Activated CD8-positive, alpha-beta memory T cell treated with anti-CD3 and anti-CD28 coated beads, Interleukin-2, amount 50 U/mL, for 48 hours (primary cell): ENCODE results near the gene FAM118B.
"Not testable (repeated sequence)": the region's sequence is repeated elsewhere in the genome, so short reads cannot be mapped to it uniquely, and the experiment has no call there.

Source experiments
- DNase-seq: peaks from one replicate; pipeline ENCODE4 v3.0.0-alpha.2; 2020

The FAM118B gene

GRCh38 chr11:126277780-126278179 lies 66.2 kb downstream of the FAM118B start:
- no peak for DNase-seq

- no peak for DNase-seq
Measured at GRCh38 chr11:126279191-126279590, 67.6 kb downstream of the FAM118B start.

GRCh38 chr11:126280595-126280994 lies 69.0 kb downstream of the FAM118B start:
- no peak for DNase-seq

GRCh38 chr11:126281245-126281644 lies 69.7 kb downstream of the FAM118B start:
- DNase-seq, result no peak

- DNase-seq, result no peak
Measured at GRCh38 chr11:126281666-126282175, 70.1 kb downstream of the FAM118B start.

- peak; percentile 63 for DNase-seq
Measured at GRCh38 chr11:126282361-126282735, 70.8 kb downstream of the FAM118B start.

- DNase-seq, result peak; percentile 80
Measured at GRCh38 chr11:126282736-126283591, 71.4 kb downstream of the FAM118B start, which contains the start of gene TIRAP. Gene TIRAP (plus strand): TSS chr11:126283093. CDS start chr11:126290895, 7,802 bp downstream.

GRCh38 chr11:126284829-126285228 lies 73.2 kb downstream of the FAM118B start:
- DNase-seq, result peak; percentile 91

- no peak for DNase-seq
Measured at GRCh38 chr11:126288237-126288636, 76.7 kb downstream of the FAM118B start.

- no peak for DNase-seq
Measured at GRCh38 chr11:126290887-126291286, 79.3 kb downstream of the FAM118B start.

GRCh38 chr11:126293726-126294125 lies 82.1 kb downstream of the FAM118B start:
- DNase-seq, result no peak

GRCh38 chr11:126297004-126297403 lies 85.4 kb downstream of the FAM118B start:
- no peak for DNase-seq

GRCh38 chr11:126303623-126304456 lies 92.3 kb downstream of the FAM118B start, which contains the start of gene DCPS:
Gene DCPS (plus strand): TSS chr11:126304060. CDS start chr11:126304081, 21 bp downstream.
- peak; percentile 92 for DNase-seq

- DNase-seq, result no peak
Measured at GRCh38 chr11:126304457-126305075, 93.0 kb downstream of the FAM118B start.

- DNase-seq, result no peak
Measured at GRCh38 chr11:126305699-126306098, 94.1 kb downstream of the FAM118B start.

GRCh38 chr11:126307706-126308105 lies 96.1 kb downstream of the FAM118B start:
- DNase-seq, result no peak

- no peak for DNase-seq
Measured at GRCh38 chr11:126308271-126308671, 96.7 kb downstream of the FAM118B start.

- DNase-seq, result not testable (repeated sequence)
Measured at GRCh38 chr11:126308771-126309170, 97.2 kb downstream of the FAM118B start.

- DNase-seq, result peak; percentile 75
Measured at GRCh38 chr11:126310200-126310991, 98.8 kb downstream of the FAM118B start.

- no peak for DNase-seq
Measured at GRCh38 chr11:126310992-126311310, 99.4 kb downstream of the FAM118B start.

- DNase-seq, result no peak
Measured at GRCh38 chr11:126311401-126312291, 100.1 kb downstream of the FAM118B start.
